Measurements from ENCODE around the gene METTL1. TPM values are rescaled to one million over a fixed set of nuclear protein-coding genes. Genes with fewer than 3 reads are reported as not detected.

The METTL1 gene
- total and polyA plus RNA-seq, 9 of the 15 experiments (the other 6 are each of a cell fraction or from before 2014, with no cell fraction given): 12.6 to 65.9 (median 39.2) TPM

DNA sequence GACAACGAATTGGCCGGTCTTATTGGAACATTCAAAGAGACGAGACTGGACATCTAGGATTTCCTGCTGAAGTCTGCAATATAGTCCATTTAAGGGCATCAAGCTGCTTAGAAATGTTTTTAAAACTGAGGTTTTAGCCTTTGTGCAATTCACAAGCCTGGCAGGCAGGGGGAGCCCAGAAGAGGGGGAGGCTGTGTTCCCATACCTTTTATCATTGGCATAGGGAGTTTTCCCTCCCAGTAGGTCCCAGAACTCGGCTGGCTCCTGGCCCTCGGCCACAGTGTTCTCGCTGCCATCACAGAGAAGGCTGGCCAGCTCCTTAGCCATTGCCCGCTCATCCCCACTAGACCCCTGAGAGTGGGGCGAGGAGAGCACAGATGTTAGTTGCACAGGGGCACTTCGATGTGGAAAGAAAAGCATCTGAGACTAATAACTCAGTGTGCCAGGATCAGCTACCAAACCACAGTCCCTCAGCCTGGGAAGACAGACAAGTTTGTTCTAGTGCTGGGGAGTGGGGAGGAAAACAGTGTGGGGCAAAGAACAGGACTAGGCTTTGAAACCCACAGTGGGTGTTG lies 31.5 kb upstream of the METTL1 start (continued):
- TF ChIP-seq, protein P1, sequence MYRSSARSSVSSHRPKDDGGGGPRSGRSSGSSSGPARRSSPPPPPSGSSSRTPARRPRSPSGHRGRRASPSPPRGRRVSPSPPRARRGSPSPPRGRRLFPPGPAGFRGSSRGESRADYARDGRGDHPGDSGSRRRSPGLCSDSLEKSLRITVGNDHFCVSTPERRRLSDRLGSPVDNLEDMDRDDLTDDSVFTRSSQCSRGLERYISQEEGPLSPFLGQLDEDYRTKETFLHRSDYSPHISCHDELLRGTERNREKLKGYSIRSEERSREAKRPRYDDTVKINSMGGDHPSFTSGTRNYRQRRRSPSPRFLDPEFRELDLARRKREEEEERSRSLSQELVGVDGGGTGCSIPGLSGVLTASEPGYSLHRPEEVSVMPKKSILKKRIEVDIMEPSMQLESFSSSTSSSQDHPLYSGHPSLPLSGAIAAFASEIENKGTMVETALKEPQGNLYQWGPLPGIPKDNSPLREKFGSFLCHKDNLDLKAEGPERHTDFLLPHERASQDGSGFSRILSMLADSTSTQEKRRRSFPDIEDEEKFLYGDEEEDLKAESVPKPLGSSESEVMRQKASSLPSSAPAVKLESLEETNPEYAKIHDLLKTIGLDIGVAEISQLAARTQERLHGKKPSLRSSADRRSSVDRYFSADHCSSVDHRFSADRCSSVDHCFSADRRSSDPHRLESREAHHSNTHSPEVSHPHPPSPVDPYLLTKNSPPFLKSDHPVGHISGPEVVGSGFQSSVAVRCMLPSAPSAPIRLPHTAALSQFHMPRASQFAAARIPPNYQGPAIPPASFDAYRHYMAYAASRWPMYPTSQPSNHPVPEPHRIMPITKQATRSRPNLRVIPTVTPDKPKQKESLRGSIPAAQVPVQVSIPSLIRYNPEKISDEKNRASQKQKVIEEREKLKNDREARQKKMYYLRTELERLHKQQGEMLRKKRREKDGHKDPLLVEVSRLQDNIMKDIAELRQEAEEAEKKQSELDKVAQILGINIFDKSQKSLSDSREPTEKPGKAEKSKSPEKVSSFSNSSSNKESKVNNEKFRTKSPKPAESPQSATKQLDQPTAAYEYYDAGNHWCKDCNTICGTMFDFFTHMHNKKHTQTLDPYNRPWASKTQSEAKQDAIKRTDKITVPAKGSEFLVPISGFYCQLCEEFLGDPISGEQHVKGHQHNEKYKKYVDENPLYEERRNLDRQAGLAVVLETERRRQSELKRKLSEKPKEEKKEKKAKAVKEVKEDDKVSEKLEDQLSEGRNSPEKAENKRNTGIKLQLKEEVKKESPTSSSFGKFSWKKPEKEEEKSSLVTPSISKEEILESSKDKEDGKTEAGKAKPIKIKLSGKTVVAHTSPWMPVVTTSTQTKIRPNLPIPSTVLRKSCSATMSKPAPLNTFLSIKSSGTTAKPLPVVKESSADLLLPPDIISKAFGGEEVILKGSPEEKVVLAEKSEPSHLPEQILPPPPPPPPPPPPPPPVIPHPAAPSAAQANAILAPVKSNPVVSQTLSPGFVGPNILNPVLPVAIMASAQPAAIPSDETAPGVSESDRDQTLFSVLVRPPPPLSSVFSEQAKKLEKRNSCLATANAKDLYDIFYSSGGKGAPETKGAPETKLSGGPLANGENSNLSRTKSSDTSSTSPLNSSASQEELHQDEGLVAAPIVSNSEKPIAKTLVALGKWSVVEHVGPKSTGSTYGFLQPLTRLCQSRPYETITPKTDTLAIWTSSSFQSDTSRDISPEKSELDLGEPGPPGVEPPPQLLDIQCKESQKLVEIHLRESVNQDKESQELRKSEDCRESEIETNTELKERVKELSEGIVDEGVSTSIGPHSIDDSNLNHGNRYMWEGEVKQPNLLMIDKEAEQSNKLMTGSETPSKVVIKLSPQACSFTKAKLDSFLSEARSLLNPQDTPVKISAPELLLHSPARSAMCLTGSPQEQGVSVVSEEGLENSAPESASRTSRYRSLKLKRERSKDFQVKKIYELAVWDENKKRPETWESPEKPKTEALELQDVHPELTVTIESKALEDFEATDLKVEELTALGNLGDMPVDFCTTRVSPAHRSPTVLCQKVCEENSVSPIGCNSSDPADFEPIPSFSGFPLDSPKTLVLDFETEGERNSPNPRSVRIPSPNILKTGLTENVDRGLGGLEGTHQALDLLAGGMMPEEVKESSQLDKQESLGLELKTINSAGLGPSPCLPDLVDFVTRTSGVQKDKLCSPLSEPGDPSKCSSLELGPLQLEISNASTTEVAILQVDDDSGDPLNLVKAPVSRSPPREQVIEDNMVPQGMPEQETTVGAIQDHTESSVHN (IDR thresholded peaks at IDR 0.05; ENCODE audit: borderline replicate concordance in 1 of 2, low read depth in 1 of 2): no peak

Measured in K562 (cell line).